Coronary artery (tissue), 2 donors: Measurements from ENCODE around the gene ST8SIA1.

Experiments used
- DNase-seq: peaks from one replicate; pipeline ENCODE4 v3.0.0-alpha.2; 2017; ENCODE audit warnings: low spot score
- H3K27ac ChIP-seq, 2 donors: fragments of 200-600 bp; sonication (generic); one replicate each; pipeline ENCODE4 v1.5.1; 2016 to 2019
- H3K4me3 ChIP-seq: fragments of 200-600 bp; sonication (generic); 2 replicates; pipeline ENCODE4 v1.5.1; 2016; ENCODE audit warnings: mild to moderate bottlenecking, moderate library complexity
- CTCF ChIP-seq: fragments of 200-600 bp; sonication (generic); IDR thresholded peaks from one replicate; pipeline ENCODE4 v1.5.1; 2019; ENCODE audit warnings: antibody characterized with exemption

The ST8SIA1 gene

GRCh38 chr12:22348208-22348607 is 13.7 kb upstream of the ST8SIA1 start:
- no peak overlapping the region for H3K27ac ChIP-seq
- DNase-seq, result no peak
- no peak for TF ChIP-seq CTCF
- no peak overlapping the region for H3K4me3 ChIP-seq

GRCh38 chr12:22340143-22340542 is 5.6 kb upstream of the ST8SIA1 start:
- Histone ChIP-seq H3K4me3 (no peak overlapping the region), H3K27ac (no peak overlapping the region)
- TF ChIP-seq CTCF, result no peak
- no peak for DNase-seq

GRCh38 chr12:22339691-22340090 is 5.2 kb upstream of the ST8SIA1 start:
- TF ChIP-seq CTCF, result no peak
- DNase-seq, result no peak
- Histone ChIP-seq H3K27ac (no peak overlapping the region), H3K4me3 (no peak overlapping the region)

GRCh38 chr12:22335794-22336166 is 1.3 kb upstream of the ST8SIA1 start:
- no peak for DNase-seq
- peak; percentile 2 for TF ChIP-seq CTCF
- Histone ChIP-seq H3K27ac (no peak overlapping the region), H3K4me3 (peak overlapping the region; percentile 71)

GRCh38 chr12:22333713-22334409 is 646 bp downstream of the ST8SIA1 start:
- Histone ChIP-seq H3K4me3 (peak overlapping the region; percentile 71), H3K27ac (peak overlapping the region in 1 of 2 donors; percentile 54)
- no peak for DNase-seq
- no peak for TF ChIP-seq CTCF

- Histone ChIP-seq H3K4me3 (peak overlapping the region; percentile 71), H3K27ac (peak overlapping the region in 1 of 2 donors; percentile 54)
- no peak for TF ChIP-seq CTCF
- DNase-seq, result no peak
Measured at GRCh38 chr12:22333186-22333712, 1.3 kb downstream of the ST8SIA1 start.

GRCh38 chr12:22332202-22332601 is 2.3 kb downstream of the ST8SIA1 start:
- Histone ChIP-seq H3K4me3 (no peak overlapping the region), H3K27ac (peak overlapping the region in 1 of 2 donors; percentile 31)
- no peak for DNase-seq
- TF ChIP-seq CTCF, result no peak
